H1 (cell line): Measurements from ENCODE around the gene CRACDL. TPM values are rescaled to one million over a fixed set of nuclear protein-coding genes. Genes with fewer than 3 reads are reported as not detected.

ENCODE experiments used
- CTCF ChIA-PET: fragments of 300-600 bp; sonication (Branson Sonifier 250); formaldehyde crosslinking; loops from one replicate; lab custom pipeline; 2021; ENCODE audit not compliant: partially characterized antibody; lab: Charles Lee
- POLR2A ChIA-PET: fragments of 300-600 bp; sonication (Branson Sonifier 250); formaldehyde crosslinking; loops from one replicate; lab custom pipeline; 2021; ENCODE audit warnings: inconsistent platforms; ENCODE audit not compliant: partially characterized antibody; lab: Charles Lee
- DNase-seq, 2 experiments: peaks; one replicate each; pipeline versions ENCODE4 v3.0.0 to v3.0.0-alpha.2; 2010 to 2022; ENCODE audit warnings: low spot score in 2 of 2, low read depth in 1 of 2, mixed read lengths in 1 of 2
- FAIRE-seq: peaks from 2 replicates; lab custom pipeline; 2011; peaks lifted over from hg19 to GRCh38; lab: Jason Lieb, UNC
- H2AFZ ChIP-seq: 2 replicates; pipeline ENCODE4 v1.8.1; 2012; ENCODE audit warnings: low read length, inconsistent platforms
- H2AK5ac ChIP-seq: 2 replicates; pipeline ENCODE4 v1.6.1; 2013; ENCODE audit warnings: low read depth, low read length
- H2BK120ac ChIP-seq: replicated peaks from 2 replicates; pipeline ENCODE3; 2013; ENCODE audit warnings: low read depth, low read length, inconsistent platforms
- H2BK12ac ChIP-seq: 2 replicates; pipeline ENCODE4 v1.6.1; 2013; ENCODE audit warnings: low read depth, low read length
- H2BK15ac ChIP-seq: 2 replicates; pipeline ENCODE4 v1.6.1; 2013; ENCODE audit warnings: low read length
- H2BK20ac ChIP-seq: 2 replicates; pipeline ENCODE4 v1.6.1; 2013; ENCODE audit warnings: low read length
- H2BK5ac ChIP-seq: 2 replicates; pipeline ENCODE4 v1.6.1; 2013; ENCODE audit warnings: low read depth, low read length
- H3K14ac ChIP-seq: 2 replicates; pipeline ENCODE4 v1.6.1; 2013; ENCODE audit warnings: inconsistent platforms; ENCODE audit not compliant: insufficient read length
- H3K18ac ChIP-seq: 2 replicates; pipeline ENCODE4 v1.6.1; 2013; ENCODE audit warnings: low read length; ENCODE audit errors: extremely low read depth
- H3K23ac ChIP-seq: 2 replicates; pipeline ENCODE4 v1.6.1; 2013; ENCODE audit warnings: inconsistent platforms; ENCODE audit not compliant: insufficient read length
- H3K23me2 ChIP-seq: 2 replicates; pipeline ENCODE4 v1.6.1; 2013; ENCODE audit warnings: low read depth, low read length
- H3K27ac ChIP-seq: 2 replicates; pipeline ENCODE4 v1.6.1; 2011; ENCODE audit warnings: low read depth, low read length, inconsistent platforms
- H3K27me3 ChIP-seq, 4 experiments: replicated peaks in 1 of 4; 1 replicate in 1 of 4; 2 replicates in 3 of 4; pipeline versions ENCODE4 v1.6.1 to v1.8.1; 2011 to 2013; ENCODE audit warnings: low read length in 3 of 4, mild to moderate bottlenecking in 3 of 4, inconsistent platforms in 2 of 4, mixed read lengths in 2 of 4, moderate library complexity in 1 of 4; ENCODE audit not compliant: control insufficient read depth in 3 of 4, insufficient read depth in 3 of 4; ENCODE audit errors: extremely low read depth in 1 of 4
- H3K36me3 ChIP-seq, 4 experiments: 2 replicates each; pipeline versions ENCODE4 v1.6.1 to v1.8.1; 2011 to 2013; ENCODE audit warnings: mild to moderate bottlenecking in 4 of 4, low read length in 3 of 4, moderate library complexity in 2 of 4, control low read depth in 1 of 4, inconsistent platforms in 1 of 4; ENCODE audit not compliant: insufficient read depth in 4 of 4, control insufficient read depth in 2 of 4
- H3K4ac ChIP-seq: replicated peaks from 2 replicates; pipeline ENCODE3; 2013; ENCODE audit warnings: low read length, low read depth, mixed read lengths, inconsistent platforms; ENCODE audit not compliant: insufficient read length
- H3K4me1 ChIP-seq, 4 experiments: replicated peaks in 1 of 4; 1 replicate in 1 of 4; 2 replicates in 3 of 4; pipeline versions ENCODE4 v1.6.1 to v1.8.1; 2011 to 2013; ENCODE audit warnings: low read length in 3 of 4, inconsistent platforms in 2 of 4, mixed read lengths in 1 of 4; ENCODE audit not compliant: insufficient read depth in 4 of 4, control insufficient read depth in 3 of 4
- H3K4me2 ChIP-seq, 2 experiments: 2 replicates each; pipeline versions ENCODE4 v1.6.1 to v1.8.1; 2011 to 2013; ENCODE audit warnings: low read depth in 2 of 2, low read length in 2 of 2, control low read depth in 1 of 2, inconsistent platforms in 1 of 2, mild to moderate bottlenecking in 1 of 2; ENCODE audit not compliant: insufficient read depth in 1 of 2
- H3K4me3 ChIP-seq, 4 experiments: fragments of 200-600, 300-600 bp in 1 of 4; sonication (generic), shearing (Covaris generic), sonication (Bioruptor Twin) in 1 of 4; 2 replicates each; pipeline versions ENCODE4 v1.5.1 to v1.8.1; 2011 to 2016; ENCODE audit warnings: low read length in 4 of 4, low read depth in 3 of 4, control low read depth in 2 of 4, inconsistent platforms in 2 of 4, mild to moderate bottlenecking in 2 of 4, mixed read lengths in 1 of 4, moderate library complexity in 1 of 4; ENCODE audit not compliant: insufficient read depth in 2 of 4; ENCODE audit errors: extremely low read depth in 1 of 4
- H3K56ac ChIP-seq: replicated peaks from 2 replicates; pipeline ENCODE3; 2013; ENCODE audit warnings: low read depth, mild to moderate bottlenecking, mixed read lengths, low read length, inconsistent platforms; ENCODE audit not compliant: insufficient read length
- H3K79me1 ChIP-seq: 2 replicates; pipeline ENCODE4 v1.6.1; 2013; ENCODE audit warnings: low read depth, low read length, control low read depth
- H3K79me2 ChIP-seq, 2 experiments: 2 replicates each; pipeline versions ENCODE4 v1.6.1 to v1.8.1; 2012 to 2013; ENCODE audit warnings: low read length in 2 of 2, mild to moderate bottlenecking in 2 of 2, inconsistent platforms in 1 of 2; ENCODE audit not compliant: insufficient read depth in 2 of 2, control insufficient read depth in 1 of 2
- H3K9ac ChIP-seq, 4 experiments: replicated peaks in 1 of 4; 1 replicate in 1 of 4; 2 replicates in 3 of 4; pipeline versions ENCODE4 v1.6.1 to v1.8.1; 2011 to 2013; ENCODE audit warnings: low read depth in 3 of 4, low read length in 3 of 4, control low read depth in 2 of 4, mild to moderate bottlenecking in 2 of 4, moderate library complexity in 2 of 4, inconsistent platforms in 1 of 4; ENCODE audit errors: extremely low read depth in 1 of 4
- H3K9me3 ChIP-seq, 2 experiments: 2 replicates each; pipeline versions ENCODE4 v1.6.1 to v1.8.1; 2012 to 2013; ENCODE audit warnings: mild to moderate bottlenecking in 2 of 2, moderate library complexity in 2 of 2, control low read depth in 1 of 2, inconsistent platforms in 1 of 2, low read depth in 1 of 2, low read length in 1 of 2, mixed read lengths in 1 of 2; ENCODE audit not compliant: insufficient read depth in 2 of 2
- H4K20me1 ChIP-seq, 2 experiments: replicated peaks in 1 of 2; 2 replicates each; pipeline versions ENCODE3 to v1.8.1; 2011 to 2013; ENCODE audit warnings: inconsistent platforms in 2 of 2, low read length in 2 of 2, mild to moderate bottlenecking in 1 of 2; ENCODE audit not compliant: insufficient read depth in 2 of 2, control insufficient read depth in 1 of 2
- H4K5ac ChIP-seq: 2 replicates; pipeline ENCODE4 v1.6.1; 2013; ENCODE audit warnings: low read length, low read depth, mixed read lengths, inconsistent platforms; ENCODE audit not compliant: insufficient read length
- H4K8ac ChIP-seq: 2 replicates; pipeline ENCODE4 v1.8.0; 2013; ENCODE audit warnings: mild to moderate bottlenecking, moderate library complexity, low read length, inconsistent platforms; ENCODE audit not compliant: insufficient read depth; ENCODE audit errors: extremely low read depth
- H4K91ac ChIP-seq: replicated peaks from 2 replicates; pipeline ENCODE3; 2013; ENCODE audit warnings: low read length, mixed read lengths, inconsistent platforms; ENCODE audit not compliant: insufficient read length
- E2F6 ChIP-seq: IDR thresholded peaks from 2 replicates; pipeline ENCODE4 v1.6.1; 2012; ENCODE audit warnings: inconsistent platforms
- NANOG ChIP-seq: IDR thresholded peaks from 2 replicates; pipeline ENCODE4 v1.6.1; 2011; ENCODE audit warnings: low read length, low read depth, mild to moderate bottlenecking, inconsistent platforms; ENCODE audit not compliant: insufficient read depth, poor library complexity, severe bottlenecking
- RXRA ChIP-seq: IDR thresholded peaks from 2 replicates; pipeline ENCODE4 v1.6.1; 2011; ENCODE audit warnings: low read depth, mild to moderate bottlenecking, low read length, moderate library complexity; ENCODE audit not compliant: insufficient read depth
- TAF7 ChIP-seq: optimal IDR thresholded peaks from 2 replicates; pipeline ENCODE3; 2011; ENCODE audit warnings: low read depth, mild to moderate bottlenecking, inconsistent platforms, low read length, moderate library complexity, borderline replicate concordance
- WGBS, 2 experiments: shearing (Covaris generic) in 1 of 2; methylation state at CpG; one replicate each; pipeline versions ENCODE4 v1.1.6 to v1.1.7; 2013 to 2015; ENCODE audit warnings: low lambda C conversion rate in 2 of 2, mixed read lengths in 2 of 2, inconsistent platforms in 1 of 2, low coverage in 1 of 2, missing lambda C conversion rate in 1 of 2; ENCODE audit not compliant: insufficient replicate concordance in 2 of 2, insufficient coverage in 1 of 2, insufficient read length in 1 of 2; ENCODE audit errors: extremely low coverage in 1 of 2, missing lambda C conversion rate in 1 of 2; 5-methylcytosine and 5-hydroxymethylcytosine counted together
- polyA plus RNA-seq, 7 experiments: library from polyadenylated mRNA; depleted of rRNA in 3 of 7; stranded (reverse) in 5 of 7; unstranded in 2 of 7; fragments of >200 nt in 5 of 7; fragments of 200-250 nt in 2 of 7; gene quantifications; 1 replicate in 5 of 7; 2 replicates in 1 of 7; 4 replicates in 1 of 7; pipeline versions ENCODE4 v1.2.1 to v1.2.3, GENCODE V29; 2011 to 2013; ENCODE audit warnings: missing spikeins in 2 of 7, mixed read lengths in 2 of 7
- total RNA-seq: library from RNA; stranded (reverse); fragmentation: NEBNext Ultra II Directional; extraction: Animal tissue kit (Norgen Biotek cat#: 25700); gene quantifications from 2 replicates; pipeline ENCODE4 v1.2.1, GENCODE V29; 2021

The CRACDL gene
- total and polyA plus RNA-seq, 2 of the 8 experiments (the other 6 are each of a cell fraction or from before 2014, with no cell fraction given): 0.07 to 0.38 TPM

DNA sequence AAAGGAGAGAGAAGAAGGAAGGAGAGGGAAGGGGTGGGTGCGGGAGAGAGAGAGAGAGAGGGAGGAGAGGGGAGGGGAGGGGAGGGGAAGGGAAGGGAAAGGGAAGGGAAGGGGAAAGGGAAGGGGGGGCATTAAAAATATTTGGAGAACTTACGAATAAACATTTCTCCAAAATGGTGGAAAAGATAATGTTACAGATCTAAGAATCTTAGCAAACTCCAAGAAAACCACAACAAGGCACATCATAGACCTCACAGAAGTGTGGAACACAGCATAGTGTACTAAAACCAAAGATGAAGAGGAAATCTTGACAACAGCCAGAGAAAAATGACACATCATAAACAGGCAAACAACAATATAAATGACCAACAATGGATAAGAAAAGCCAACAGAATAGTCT is 83.1 kb downstream of the CRACDL start:
- Histone ChIP-seq H4K5ac (no peak overlapping the region), H3K9ac (no peak overlapping the region), H4K91ac (no peak overlapping the region), H3K27ac (no peak overlapping the region), H2BK20ac (no peak overlapping the region), H3K23me2 (no peaks in the 10 kb centered on the region), H3K56ac (no peak overlapping the region), H3K79me2 (no peaks in the 10 kb centered on the region), H3K4me3 (no peak overlapping the region), H2AK5ac (no peak overlapping the region), H2BK15ac (no peak overlapping the region), H2BK120ac (no peak overlapping the region), H4K8ac (no peak overlapping the region), H3K4me1 (no peaks in the 10 kb centered on the region), H3K18ac (no peak overlapping the region), H3K9me3 (0 out of 4 replicates have a peak, but pooled peaks cover 0 to 3% of the 10 kb centered on the region in 2 experiments), H4K20me1 (no peaks in the 10 kb centered on the region), H2AFZ (no peak overlapping the region), H3K14ac (no peak overlapping the region), H3K36me3 (no peaks in the 10 kb centered on the region), H3K27me3 (no peaks in the 10 kb centered on the region), H3K4ac (no peak overlapping the region), H2BK5ac (no peak overlapping the region), H3K79me1 (no peaks in the 10 kb centered on the region), H2BK12ac (no peak overlapping the region), H3K4me2 (no peak overlapping the region), H3K23ac (no peak overlapping the region)
- ChIA-PET POLR2A (no interaction called here), CTCF (no interaction called here)
- TF ChIP-seq TAF7 (no peak), RXRA (no peak), NANOG (no peak), E2F6 (no peak)
- DNase-seq: no peak
- 30 to 75% methylated on average over 1 of the region's 2 CpGs for WGBS, 2 experiments
- FAIRE-seq: no peak
